NCI-H524 treated with DMSO at 0.1 percent for 48 hours (cell line): ENCODE data around the gene GTSE1.
A peak's percentile ranks its signal among the peaks of the same experiment; 100 is the strongest.

Experiments used
- DNase-seq: peaks from one replicate; lab custom pipeline; 2025; lab: John Stamatoyannopoulos, UW

Gene GTSE1

DNA sequence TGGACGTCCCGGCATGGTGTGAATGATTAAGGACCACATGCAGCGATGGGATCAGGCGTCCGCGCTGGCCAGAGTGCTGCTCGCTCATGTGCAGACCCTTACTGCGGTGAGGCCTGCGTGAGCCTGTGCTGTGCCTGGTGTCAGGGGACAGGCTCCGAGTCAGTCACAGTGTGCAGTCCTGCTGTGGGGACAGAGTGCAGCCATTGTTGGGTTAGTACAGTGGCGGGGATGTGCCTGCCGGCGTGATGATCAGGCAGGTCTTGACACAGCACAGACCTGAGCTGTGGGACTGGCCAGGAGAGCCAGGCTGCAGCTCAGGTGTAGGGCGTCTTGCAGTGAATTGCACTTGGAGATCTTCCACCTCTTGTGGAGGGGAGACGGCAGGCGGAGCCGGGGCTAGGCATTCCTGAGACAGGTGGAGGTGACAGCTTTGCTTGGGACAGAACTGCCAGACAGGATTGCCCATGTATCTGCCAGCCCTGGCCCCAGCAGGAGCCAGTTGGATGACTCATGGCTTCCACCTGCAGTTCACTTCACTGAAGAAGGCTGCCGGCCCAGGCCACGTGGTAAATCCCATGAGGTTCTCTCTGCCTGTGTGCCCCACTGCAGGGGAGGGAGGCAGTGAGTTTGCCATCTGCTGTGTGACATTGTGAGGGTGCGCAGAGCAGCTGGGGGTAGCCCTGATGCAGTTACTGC lies 56.2 kb downstream of the GTSE1 start:
- peak; percentile 76 for DNase-seq

DNA sequence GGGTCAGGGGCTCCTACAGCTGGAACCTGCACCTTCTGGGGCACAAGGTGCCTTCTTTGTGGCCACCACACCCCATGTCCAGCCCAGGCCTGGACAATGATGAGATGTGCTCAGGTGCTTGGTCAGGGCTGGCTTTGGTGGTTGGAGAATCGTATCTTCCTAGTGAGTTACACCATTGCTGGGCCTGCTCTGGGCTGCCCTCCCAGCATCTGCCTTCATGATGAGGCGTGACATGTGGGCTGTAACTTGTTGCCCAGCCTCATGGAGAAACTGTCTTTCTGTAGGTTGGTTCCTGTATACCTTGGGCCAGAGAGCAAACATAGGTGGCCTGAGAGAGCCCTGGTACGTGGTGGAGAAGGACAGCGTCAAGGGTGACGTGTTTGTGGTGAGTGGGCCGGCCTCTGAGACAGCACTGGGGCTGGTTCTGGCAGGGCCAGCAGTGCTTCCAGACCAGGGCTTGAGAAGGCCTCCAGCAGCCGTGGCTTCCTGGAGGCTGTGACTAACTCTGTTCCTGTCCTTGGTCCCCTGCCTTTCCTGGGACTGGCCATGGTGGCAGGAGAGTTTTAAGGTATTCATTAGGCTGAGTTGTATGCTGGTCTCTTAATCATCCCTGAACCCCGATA lies 56.9 kb downstream of the GTSE1 start:
- DNase-seq: no peak

DNA sequence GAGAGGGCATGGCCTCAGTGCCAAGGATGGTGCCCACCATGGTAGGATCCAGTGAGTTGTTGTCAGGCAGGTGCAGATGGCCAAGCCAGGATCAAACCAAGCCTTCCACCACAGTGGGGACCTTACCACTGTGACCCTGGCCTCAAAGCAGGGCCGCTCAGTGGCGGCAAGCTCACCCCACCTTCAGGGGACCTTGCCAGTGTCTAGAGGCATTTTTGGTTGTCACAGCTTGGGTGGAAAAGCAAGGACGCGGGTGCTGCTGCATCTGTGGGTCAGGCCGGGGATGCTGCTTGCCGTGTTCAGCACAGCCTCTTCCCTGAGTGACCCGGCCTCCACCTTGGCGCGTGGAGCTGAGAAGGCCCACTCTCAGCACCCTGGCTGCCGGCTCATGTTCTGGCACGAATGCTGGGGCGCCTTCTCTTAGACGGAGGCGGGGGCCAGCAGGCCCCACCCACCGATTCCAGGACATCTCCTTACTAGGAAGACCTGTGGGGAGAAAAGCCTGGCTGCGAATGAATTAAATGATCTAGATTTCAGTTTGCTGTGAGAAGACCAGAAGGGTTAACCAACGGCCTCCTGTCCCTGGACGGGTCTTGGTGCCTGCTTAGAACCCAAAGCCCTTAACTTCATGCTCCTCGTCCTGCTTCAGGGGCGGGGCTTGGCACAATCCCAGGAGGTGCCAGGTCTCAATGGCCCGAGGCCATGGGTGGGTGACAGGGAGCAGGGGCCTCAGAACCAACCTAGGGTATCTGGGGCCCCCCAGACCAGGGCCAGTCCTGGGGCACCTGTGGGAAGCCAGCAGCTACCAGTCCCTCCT lies 57.7 kb downstream of the GTSE1 start:
- no peak for DNase-seq

DNA sequence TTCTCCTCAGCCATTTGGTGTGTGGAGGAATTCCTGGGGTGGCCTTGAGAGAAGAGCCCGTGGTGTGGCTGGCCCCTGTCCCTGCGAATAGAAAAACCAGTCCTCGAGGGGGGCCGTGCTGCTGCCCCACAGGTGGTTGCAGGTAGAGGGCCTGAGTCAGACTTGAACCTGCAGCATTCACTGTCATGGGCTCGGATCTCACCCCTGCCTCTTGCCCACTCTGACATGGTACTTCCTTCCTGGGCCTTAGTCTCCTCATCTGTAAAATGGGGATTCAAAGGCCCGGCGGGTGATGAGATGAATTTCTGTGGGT lies 58.3 kb downstream of the GTSE1 start:
- no peak for DNase-seq

DNA sequence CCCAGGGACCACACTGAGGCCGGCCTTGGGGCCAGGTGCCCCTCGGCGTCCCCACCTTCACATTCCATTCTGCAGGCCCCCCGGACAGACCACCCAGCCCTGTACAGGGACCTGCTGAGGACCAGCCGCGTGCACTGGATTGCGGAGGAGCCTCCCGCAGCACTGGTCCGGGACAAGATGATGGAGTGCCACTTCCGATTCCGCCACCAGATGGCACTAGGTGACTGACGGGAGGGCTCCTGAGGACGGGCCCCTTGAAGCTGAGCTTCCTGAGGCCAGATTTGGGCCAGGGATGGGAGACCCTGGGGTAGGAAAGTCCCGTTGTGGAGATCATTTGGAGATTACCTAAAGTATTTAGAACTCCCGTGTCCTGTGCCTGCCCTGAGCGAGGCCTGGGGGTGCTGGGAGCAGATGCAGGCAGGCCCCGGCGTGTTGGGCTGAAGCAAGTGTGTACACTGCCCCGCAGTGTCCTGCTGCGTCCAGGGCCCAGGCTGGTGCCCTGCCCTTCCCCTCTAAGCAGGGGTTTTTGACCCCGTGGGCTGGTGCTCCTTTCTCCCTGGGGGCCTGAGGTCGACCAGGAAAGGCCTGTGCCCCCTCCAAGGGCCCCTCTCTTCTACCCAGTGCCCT lies 58.8 kb downstream of the GTSE1 start:
- DNase-seq: no peak

DNA sequence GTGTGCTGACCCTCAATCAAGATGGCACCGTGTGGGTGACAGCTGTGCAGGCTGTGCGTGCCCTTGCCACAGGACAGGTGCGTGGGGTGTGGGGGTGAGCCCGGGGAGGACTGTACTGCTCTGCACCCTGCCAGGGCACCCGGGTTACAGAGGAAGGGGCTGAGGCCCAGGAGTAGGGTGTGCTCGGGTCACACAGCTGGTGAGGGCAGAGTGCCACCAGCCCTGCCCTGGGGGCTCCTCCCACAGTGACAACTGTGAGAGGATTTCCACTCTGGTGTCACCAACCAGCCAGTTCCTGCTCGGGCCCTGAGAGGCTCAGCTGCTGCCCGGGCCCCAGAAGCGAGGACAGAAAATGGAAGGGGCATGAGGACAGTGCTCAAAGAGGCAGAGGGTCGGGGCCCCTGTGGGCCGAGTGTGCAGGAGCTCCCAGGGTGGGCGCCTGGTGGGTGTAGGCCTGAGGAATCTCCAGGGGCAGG lies 59.4 kb downstream of the GTSE1 start:
- no peak for DNase-seq

DNA sequence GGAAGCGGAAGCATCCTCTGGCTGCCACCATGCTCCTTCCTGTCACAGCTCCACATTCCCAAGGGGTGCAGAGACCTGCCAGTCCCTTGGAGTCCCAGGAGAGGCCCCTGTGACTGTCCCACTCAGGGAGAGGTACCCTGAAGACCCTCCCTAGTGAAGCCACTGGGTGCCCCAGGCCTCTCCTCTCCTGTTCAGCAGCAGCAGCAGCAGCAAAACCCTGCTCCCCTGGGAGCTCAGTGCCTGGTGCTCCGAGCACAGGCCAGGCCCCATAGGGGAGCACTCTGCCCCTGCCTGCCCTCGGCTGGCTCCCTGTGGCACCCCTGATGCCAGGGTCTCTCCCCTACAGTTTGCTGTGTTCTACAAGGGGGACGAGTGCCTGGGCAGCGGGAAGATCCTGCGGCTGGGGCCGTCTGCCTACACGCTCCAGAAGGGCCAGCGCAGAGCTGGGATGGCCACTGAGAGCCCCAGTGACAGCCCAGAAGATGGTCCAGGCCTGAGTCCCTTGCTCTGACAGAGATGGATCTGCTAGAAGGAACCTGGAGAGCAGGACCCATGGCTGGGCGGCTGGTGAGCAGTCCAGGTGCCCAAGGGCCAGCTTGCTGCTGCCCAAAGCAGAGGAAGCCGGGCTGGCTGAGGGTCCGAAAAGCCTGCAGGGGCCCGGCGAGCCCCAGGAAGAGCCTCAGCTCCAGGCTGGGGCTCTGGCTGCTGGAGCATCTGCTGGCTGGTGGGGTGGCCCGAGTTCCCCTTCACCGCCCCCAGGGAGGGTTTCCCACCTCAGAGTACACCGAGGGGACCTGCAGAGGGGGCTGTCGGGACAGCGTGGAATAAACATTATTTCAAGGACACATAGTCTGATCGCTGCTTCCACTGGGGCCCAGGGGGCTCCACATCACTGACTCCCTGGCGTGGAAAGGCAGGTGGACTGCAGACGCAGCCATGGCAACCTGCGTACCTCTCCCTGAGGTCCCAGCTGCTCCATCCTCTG lies 60.1 kb downstream of the GTSE1 start:
- DNase-seq: no peak

DNA sequence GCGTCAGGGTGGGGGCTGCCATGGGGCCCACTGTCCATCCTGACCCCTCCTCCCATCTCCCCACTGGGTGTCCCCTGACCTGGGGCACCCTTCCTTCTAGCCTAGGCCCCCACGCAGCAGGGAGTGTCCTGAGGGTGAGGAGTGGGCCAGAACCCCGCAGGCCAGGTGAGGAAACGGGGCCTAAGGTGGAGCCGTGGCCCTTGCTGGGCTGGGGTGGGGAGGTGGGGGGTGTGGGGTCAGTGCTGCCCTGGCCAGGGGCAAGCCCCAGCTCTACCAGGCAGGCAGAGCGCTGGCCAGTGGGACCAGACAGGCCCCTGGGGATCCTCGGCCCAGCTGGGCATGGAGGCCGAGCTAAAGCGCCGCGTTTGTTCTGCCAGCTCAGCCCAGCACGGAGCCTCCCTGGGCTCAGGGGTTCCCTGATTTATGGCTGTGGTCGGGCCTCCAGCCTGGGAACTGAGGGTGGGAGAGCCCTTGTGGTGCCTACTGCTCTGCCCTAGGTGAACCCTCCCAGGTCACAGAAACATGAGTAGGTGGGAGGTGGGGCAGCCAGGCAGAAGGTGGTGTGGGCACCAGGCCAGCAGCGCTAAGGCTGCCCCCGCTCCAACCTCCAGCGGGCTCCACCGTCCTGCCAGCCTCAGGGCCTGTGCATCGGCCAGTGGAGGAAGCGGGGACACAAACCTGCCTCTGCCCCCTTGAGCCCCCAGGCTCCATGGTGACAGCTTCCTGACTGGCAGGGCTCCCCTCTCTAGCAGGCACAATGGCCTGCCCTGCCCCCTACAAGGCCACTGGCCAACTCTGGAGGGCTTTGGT lies 61.2 kb downstream of the GTSE1 start:
- DNase-seq: no peak

DNA sequence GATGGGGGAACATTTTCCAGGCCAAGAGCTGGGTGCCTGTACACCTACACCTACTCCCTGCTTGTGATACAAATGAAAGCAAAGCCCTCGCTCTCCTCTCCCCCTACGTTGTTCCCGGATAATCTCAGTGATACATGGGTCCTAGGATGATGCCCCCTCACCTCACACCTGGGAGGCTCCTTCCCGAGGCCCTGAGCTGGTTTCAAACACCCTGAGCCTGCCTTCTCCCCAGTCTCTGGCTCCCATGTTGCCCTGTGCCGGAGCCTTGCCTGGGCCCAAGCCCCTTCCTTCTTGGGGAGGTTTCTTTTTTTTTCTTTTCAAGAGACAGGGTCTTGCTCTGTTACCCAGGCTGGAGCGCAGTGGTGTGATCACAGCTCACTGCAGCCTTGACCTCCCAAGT lies 62.1 kb downstream of the GTSE1 start:
- no peak for DNase-seq

DNA sequence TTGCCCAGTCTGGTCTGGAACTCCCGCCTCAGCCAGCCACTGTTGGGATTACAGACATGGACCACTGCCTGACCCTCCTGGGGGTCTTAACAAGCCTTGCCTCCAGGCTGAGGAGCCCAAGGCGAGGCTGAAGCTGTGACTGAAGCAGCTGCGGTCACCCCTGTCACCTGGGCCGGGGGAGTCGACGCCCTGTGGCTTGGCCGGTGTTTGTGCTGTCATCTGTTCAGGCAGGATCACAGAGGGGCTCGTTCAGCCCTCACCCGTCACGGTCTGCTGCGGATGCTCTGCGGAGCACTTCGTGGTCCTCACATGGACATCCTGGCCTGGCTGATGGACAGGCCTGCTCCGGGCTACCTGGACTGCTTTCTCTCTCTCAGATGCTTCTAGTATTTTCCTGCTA lies 62.7 kb downstream of the GTSE1 start:
- no peak for DNase-seq

DNA sequence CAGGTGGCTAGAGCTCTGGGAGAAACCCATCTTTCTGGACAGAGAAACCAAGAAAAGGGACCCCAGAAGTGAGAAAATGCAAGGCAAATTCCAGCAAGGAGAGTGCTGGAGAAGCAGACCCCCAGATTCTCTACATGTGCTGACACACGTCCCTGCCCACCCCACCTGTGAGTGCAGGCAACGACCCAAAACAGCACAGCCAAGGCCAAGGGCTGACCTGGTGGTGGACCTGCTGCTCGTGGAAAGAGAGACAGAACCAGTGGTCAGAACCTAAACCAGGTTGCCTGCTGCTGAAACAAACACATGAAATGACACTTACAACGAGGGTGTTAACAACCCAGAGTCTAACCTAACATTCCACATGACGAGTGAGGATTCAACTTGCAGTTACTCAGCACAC lies 63.4 kb downstream of the GTSE1 start:
- no peak for DNase-seq

DNA sequence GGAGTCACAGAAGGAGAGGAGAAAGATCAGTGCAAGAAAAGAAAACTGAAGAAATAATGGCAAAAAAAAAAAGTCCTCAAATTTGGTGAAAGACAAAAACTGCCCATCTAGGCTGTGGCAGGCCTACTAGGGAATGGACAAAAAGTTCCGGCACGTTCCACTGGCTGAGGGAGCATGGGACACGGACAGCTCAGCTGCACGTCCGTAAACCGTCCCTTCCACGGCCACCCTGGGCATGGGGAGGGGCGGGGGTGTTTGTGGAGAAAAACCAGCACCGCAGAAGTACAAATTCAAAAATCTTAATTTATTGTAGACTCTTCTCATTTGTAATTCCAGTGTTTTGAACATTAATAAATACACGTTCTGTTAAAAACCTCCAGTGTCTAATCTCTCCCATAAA lies 64.2 kb downstream of the GTSE1 start:
- DNase-seq: no peak

DNA sequence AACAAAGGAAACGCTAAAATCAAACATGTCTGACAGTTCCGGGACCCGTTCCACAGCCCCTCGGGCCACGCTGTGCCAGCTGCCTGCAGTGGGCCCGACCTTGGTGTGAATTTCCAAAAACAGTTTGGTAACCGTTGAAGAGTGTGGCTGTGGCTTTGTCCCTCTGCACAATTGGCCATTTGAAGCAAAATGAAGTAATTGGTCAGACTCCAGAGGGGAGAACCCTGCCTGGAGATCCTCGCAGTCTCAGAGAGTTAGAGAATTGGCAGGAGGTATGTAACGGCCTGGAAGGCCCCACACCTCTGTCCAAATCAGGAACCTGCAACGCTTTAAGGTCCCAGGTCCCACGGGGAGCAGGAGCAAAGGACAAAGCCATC lies 65.1 kb downstream of the GTSE1 start:
- no peak for DNase-seq

DNA sequence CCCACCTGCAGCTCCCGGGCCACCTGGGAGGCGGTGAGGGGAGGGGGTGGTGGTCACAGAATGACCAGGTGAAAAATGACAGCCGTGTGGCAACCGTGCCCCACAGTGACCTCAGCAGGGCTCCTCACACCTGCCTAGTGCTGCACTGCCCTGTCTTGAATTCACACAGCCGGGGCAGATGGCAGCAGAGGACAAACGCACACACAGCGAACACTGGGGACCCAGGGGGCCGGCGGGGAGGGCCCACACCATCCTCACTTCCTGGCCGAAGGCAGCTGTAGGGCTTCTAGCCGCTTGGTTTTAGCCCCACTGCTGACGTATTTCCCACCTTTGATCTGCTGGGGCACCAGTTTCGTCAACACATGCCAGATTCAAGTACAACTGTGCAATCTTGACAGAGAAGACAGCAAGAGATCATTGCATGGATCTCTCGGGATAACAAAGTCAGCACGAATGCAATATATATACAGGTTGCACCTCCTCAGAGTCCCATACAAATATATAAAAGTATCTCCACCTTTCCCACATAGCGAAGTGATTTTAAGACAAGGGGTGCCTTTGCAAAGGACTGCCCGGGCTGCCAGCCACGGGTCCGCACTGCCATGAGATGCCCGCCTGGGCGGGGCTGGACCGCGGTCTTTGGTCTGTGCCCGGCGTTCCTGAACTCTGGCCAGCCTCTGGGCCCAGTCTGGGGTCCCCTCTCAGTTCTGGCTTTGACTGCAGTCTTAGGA lies 65.7 kb downstream of the GTSE1 start:
- DNase-seq: no peak

DNA sequence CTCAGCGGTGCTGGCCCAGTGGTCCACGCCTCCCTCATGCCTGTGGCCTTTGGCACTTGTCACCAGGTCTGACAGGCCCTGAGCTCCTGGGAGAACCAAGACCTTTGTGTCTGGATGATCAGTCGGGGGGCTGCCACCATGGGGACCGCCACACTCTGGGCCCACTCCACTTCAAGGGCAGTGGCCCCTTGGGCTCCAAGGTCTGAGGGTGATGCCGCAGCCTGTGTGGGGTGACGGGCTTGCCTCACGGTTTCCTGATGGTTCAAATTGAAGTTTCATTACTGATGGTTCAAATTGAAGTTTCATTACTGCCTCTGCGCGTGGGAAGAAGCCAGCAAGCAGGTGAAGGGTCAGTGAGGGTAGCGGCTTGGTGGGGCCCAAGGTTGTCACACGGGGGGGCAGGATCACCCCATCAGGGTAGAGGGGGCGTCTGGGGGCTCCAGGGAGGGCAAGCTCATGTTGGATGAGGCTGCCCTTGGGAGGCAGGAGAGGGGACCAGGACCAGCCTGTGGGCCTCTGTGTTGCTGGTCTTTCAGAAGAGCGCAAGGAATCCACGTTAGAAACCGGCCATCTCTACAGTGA lies 66.4 kb downstream of the GTSE1 start:
- no peak for DNase-seq

DNA sequence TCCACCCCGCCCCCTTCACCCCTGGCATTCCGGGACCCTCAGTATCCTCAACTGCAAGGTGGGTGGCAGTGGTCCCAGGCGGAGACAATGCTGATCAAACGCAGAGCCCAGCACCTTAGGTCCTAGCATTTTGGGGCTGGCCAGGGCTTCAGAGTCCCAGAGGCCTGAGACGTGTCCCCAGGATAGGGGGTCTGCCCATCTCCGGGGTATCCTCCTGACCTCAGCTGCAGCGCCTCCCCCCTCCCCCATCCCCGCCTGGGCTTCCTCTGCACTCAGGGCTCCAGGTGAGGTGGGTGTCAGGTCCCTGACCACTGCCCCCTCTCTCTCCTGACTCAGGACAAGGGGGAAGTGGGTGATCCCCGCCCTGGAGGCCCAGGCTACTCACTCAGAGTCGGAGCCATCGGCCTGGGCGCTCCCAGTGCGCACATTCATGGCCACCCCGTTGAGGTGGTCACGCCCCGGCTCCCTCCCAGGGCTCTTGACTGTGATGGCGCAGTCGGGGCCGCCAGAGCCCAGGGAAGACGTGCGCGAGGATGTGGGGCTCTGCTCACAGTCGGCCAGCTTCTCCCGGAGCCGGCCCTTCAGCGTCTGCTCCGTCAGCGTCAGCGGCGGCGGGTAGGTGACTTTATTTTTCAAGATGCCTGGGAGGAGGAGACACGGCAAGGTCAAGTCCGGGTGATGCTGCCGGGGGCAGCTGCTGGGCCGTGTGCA lies 67.1 kb downstream of the GTSE1 start:
- no peak for DNase-seq

DNA sequence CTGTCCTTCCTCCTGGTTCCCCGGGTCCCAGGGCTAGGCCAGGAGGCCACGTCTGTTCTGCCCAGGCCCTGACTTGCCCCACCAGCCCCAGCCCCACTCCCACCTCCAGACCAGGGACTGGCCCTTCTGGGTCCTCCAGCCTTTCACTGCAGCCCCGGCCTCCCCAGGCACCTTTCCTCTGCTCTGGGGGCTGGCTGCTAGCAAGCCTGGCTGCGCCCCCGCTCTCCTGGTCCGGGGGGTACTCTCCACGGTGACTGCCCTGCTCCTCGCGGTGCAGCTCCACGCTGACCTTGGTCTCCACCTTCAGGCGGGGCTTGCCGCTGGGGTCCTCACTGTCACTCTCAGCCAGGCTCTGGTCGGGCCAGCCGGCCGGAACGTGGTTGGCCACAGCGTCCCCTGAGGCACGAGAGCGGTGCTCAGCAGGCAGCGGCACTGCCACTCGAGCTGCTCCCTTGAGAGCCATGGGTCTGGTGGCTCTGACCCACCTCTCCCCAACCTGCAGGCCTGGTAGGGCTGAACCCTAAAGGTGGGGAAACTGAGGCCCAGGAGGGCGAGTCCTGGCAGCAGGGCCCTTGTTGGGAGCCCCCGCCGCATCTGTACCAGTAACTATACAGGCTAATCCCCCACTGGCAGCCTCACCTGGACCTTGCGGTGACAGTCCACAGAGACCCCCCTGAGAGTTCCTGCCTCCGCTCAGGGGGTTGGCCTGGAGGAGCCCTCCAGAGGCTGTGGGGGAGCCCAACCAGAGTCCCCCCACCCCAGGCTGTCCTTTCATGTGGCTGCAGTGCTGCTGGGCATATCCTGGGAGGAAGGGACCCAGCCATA lies 67.9 kb downstream of the GTSE1 start:
- no peak for DNase-seq

DNA sequence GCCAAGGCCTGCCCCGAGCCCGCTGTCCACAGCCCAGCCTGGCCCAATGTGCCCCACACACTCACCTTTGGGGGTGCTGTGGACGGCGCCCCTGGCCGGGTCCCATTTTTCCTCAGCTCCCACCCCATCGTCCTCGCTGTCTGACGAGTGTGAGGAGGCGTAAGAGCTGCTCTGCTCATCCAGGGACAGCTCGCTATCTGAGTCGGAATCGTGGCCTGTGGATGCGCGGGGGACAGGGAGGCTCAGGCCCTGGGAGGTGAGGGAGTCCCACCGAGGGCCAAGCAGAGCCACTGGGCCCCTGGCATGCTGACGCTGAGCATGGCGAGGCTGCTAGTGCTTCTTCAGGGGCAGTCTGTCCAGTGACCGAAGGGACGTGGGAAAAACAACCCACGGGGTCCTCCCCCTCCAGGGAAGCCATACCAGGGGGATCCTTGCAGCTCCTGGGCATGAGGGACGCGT lies 68.5 kb downstream of the GTSE1 start:
- DNase-seq: no peak
